CD4-positive, alpha-beta T cell treated with Interferon alpha-2 for 1 hour (primary cell): ENCODE data around the gene CATSPER1.

Source experiments
- DNase-seq, 2 donors: peaks; one replicate each; pipeline ENCODE4 v3.0.0-alpha.2; 2020 to 2022

CATSPER1 gene

GRCh38 chr11:66026017-66026529 lies at the start of gene CATSPER1:
TSS of gene CATSPER1 (minus strand) at chr11:66026479. CDS start at chr11:66026379, 100 bp downstream.
- no peak for DNase-seq

GRCh38 chr11:66075273-66075672 lies 49.0 kb upstream of the CATSPER1 start:
- DNase-seq: no peak

GRCh38 chr11:66073669-66074068 lies 47.4 kb upstream of the CATSPER1 start:
- no peak for DNase-seq

GRCh38 chr11:66072518-66072917 lies 46.2 kb upstream of the CATSPER1 start:
- no peak for DNase-seq

- no peak for DNase-seq
These were observed 45.8 kb upstream of the CATSPER1 start for GRCh38 chr11:66072081-66072480.

GRCh38 chr11:66071381-66071801 lies 45.1 kb upstream of the CATSPER1 start:
- DNase-seq: peak in 1 of 2 donors; percentile 27

- peak in 1 of 2 donors; percentile 27 for DNase-seq
These were observed 44.5 kb upstream of the CATSPER1 start for GRCh38 chr11:66070604-66071380.

- DNase-seq: peak; percentile 86 to 90
These were observed 43.7 kb upstream of the CATSPER1 start, which contains the start of gene PACS1 for GRCh38 chr11:66069715-66070603. TSS of gene PACS1 (plus strand) at chr11:66070272. CDS start at chr11:66070487, 215 bp downstream.

- peak; percentile 46 to 59 for DNase-seq
These were observed 42.8 kb upstream of the CATSPER1 start for GRCh38 chr11:66068923-66069714.

- DNase-seq: peak; percentile 76 to 83
These were observed 42.0 kb upstream of the CATSPER1 start for GRCh38 chr11:66068154-66068821.

GRCh38 chr11:66067640-66068039 lies 41.4 kb upstream of the CATSPER1 start:
- DNase-seq: no peak

GRCh38 chr11:66066751-66067150 lies 40.5 kb upstream of the CATSPER1 start:
- no peak for DNase-seq

- no peak for DNase-seq
These were observed 38.3 kb upstream of the CATSPER1 start for GRCh38 chr11:66064571-66064970.

- DNase-seq: no peak
These were observed 37.6 kb upstream of the CATSPER1 start for GRCh38 chr11:66063900-66064299.

GRCh38 chr11:66062408-66062807 lies 36.1 kb upstream of the CATSPER1 start:
- no peak for DNase-seq

GRCh38 chr11:66061268-66061667 lies 35.0 kb upstream of the CATSPER1 start:
- DNase-seq: no peak

- no peak for DNase-seq
These were observed 33.8 kb upstream of the CATSPER1 start for GRCh38 chr11:66059966-66060680.

GRCh38 chr11:66056501-66056900 lies 30.2 kb upstream of the CATSPER1 start:
- no peak for DNase-seq

- no peak for DNase-seq
These were observed 28.7 kb upstream of the CATSPER1 start for GRCh38 chr11:66055021-66055420.

GRCh38 chr11:66052664-66052982 lies 26.3 kb upstream of the CATSPER1 start:
- DNase-seq: no peak
